SU-DHL-6 (cell line): ENCODE results near the gene COL4A2.

Experiments used
- H2AFZ ChIP-seq: fragments of 200-600 bp; sonication (generic); 2 replicates; pipeline ENCODE4 v1.6.1; 2014; ENCODE audit warnings: low read depth, mild to moderate bottlenecking, moderate library complexity, mixed read lengths, antibody characterized with exemption, low read length; ENCODE audit not compliant: severe bottlenecking
- H3F3A ChIP-seq: fragments of 200-600 bp; shearing (Covaris generic); 2 replicates; pipeline ENCODE4 v1.6.0; 2016; ENCODE audit warnings: antibody characterized with exemption, mild to moderate bottlenecking; ENCODE audit not compliant: insufficient read depth
- H3K27ac ChIP-seq: fragments of 200-600 bp; sonication (generic); 2 replicates; pipeline ENCODE4 v1.5.1; 2016; ENCODE audit warnings: low read depth, mild to moderate bottlenecking, low read length, moderate library complexity, mixed read lengths
- H3K27me3 ChIP-seq: fragments of 200-600 bp; sonication (generic), shearing (Covaris generic); 2 replicates; pipeline ENCODE4 v1.6.0; 2014; ENCODE audit warnings: mild to moderate bottlenecking, low read length
- H3K36me3 ChIP-seq: fragments of 200-600 bp; sonication (generic); 2 replicates; pipeline ENCODE4 v1.6.1; 2014; ENCODE audit warnings: mild to moderate bottlenecking, low read length, mixed read lengths
- H3K4me2 ChIP-seq: fragments of 300-600, 200-600 bp; shearing (Covaris generic), sonication (generic); 2 replicates; pipeline ENCODE4 v1.6.0; 2014; ENCODE audit warnings: low read length, low read depth, mild to moderate bottlenecking; ENCODE audit not compliant: poor library complexity, severe bottlenecking
- H3K4me3 ChIP-seq: fragments of 200-600 bp; sonication (generic); 2 replicates; pipeline ENCODE4 v1.5.1; 2014; ENCODE audit warnings: antibody characterized with exemption, low read length, mild to moderate bottlenecking, mixed read lengths; ENCODE audit not compliant: insufficient read depth, poor library complexity, severe bottlenecking
- H3K79me2 ChIP-seq: fragments of 200-600 bp; sonication (generic); 2 replicates; pipeline ENCODE4 v1.6.1; 2014; ENCODE audit warnings: mild to moderate bottlenecking, low read length, moderate library complexity; ENCODE audit not compliant: insufficient read depth
- H3K9ac ChIP-seq: fragments of 200-600 bp; sonication (generic); 2 replicates; pipeline ENCODE4 v1.7.0; 2014; ENCODE audit warnings: mild to moderate bottlenecking, low read length
- H3K9me2 ChIP-seq: fragments of 200-600 bp; sonication (generic); replicated peaks from 2 replicates; pipeline ENCODE4 v1.6.1; 2014; ENCODE audit warnings: low read length; ENCODE audit not compliant: insufficient read depth
- H3K9me3 ChIP-seq: fragments of 200-600 bp; sonication (generic); 2 replicates; pipeline ENCODE4 v1.6.1; 2014; ENCODE audit warnings: low read length, mixed read lengths; ENCODE audit not compliant: insufficient read depth
- H4K20me1 ChIP-seq: fragments of 200-600 bp; sonication (generic); 2 replicates; pipeline ENCODE4 v1.6.1; 2014; ENCODE audit warnings: low read depth, mild to moderate bottlenecking, antibody characterized with exemption, low read length, moderate library complexity, mixed read lengths
- CTCF ChIP-seq: fragments of 200-600 bp; sonication (generic); IDR thresholded peaks from one replicate; pipeline ENCODE4 v1.5.1; 2017; ENCODE audit warnings: antibody characterized with exemption, mild to moderate bottlenecking, low read length, moderate library complexity; ENCODE audit not compliant: insufficient read depth, poor library complexity, severe bottlenecking
- EZH2phosphoT487 ChIP-seq: fragments of 200-600 bp; sonication (generic), shearing (Covaris generic); conservative IDR thresholded peaks from 2 replicates; pipeline ENCODE4 v1.6.1; 2018; ENCODE audit warnings: mild to moderate bottlenecking, antibody characterized with exemption, low read length, moderate library complexity, mixed read lengths

Gene COL4A2

DNA sequence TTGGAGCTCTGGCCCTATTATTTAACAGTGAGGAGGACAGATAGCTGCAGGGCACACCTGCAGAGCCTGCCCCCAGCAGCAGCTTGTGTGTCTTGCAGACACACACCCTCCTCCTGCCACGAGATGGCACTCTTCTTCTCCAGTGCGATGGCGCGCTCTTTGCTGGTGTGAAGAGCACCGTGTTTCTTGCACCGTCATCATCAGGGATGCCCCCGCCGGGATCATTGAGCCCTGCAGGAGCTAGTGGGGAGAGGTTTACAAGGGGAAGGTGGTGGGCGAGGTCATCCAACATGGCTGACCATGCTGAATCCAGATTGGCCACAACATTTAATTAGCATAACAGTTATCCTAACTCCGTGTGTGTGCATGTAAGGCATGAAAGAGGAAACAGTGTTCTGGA is 148.9 kb downstream of the COL4A2 start:
- Histone ChIP-seq H2AFZ (peak overlapping the region; percentile 31), H3K9me3 (no peaks in the 10 kb centered on the region), H3K4me3 (no peak overlapping the region), H3K9me2 (no peaks in the 10 kb centered on the region), H3K4me2 (peak overlapping the region; percentile 24), H3K79me2 (no peaks in the 10 kb centered on the region), H3F3A (no peaks in the 10 kb centered on the region), H3K9ac (no peak overlapping the region), H3K36me3 (no peaks in the 10 kb centered on the region), H4K20me1 (no peaks in the 10 kb centered on the region), H3K27me3 (no peaks in the 10 kb centered on the region), H3K27ac (no peak overlapping the region)
- TF ChIP-seq CTCF: peak; percentile 77
- TF ChIP-seq EZH2phosphoT487: no peak

- Histone ChIP-seq H3F3A (no peaks in the 10 kb centered on the region), H3K4me3 (no peak overlapping the region), H3K9ac (no peak overlapping the region), H2AFZ (no peak overlapping the region), H3K36me3 (no peaks in the 10 kb centered on the region), H3K9me2 (no peaks in the 10 kb centered on the region), H3K4me2 (no peak overlapping the region), H3K27me3 (no peaks in the 10 kb centered on the region), H3K79me2 (no peaks in the 10 kb centered on the region), H3K27ac (no peak overlapping the region), H3K9me3 (no peaks in the 10 kb centered on the region), H4K20me1 (no peaks in the 10 kb centered on the region)
- no peak for TF ChIP-seq CTCF
- TF ChIP-seq EZH2phosphoT487: no peak
These were observed 149.5 kb downstream of the COL4A2 start for GRCh38 chr13:110456550-110456949.

DNA sequence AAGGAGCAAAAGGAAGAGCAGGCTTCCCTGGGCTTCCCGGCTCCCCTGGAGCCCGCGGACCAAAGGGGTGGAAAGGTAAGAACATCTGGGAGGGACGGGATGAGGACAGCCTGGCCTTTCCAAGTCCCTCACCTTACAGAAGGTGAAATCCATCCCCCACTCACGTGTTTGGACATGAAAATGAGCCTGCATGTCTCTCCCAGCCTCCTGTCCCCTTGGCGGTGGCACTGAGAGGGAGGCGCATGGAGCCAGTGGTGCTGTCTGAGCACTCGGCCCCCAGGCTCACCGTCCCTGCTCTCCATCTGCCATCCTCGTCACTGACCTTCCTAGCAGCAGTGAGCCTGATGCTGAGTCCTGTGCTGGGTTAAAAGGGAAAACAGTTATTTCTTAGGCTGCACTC is 150.3 kb downstream of the COL4A2 start:
- Histone ChIP-seq H4K20me1 (no peaks in the 10 kb centered on the region), H3K4me3 (no peak overlapping the region), H3K27me3 (no peaks in the 10 kb centered on the region), H3K79me2 (no peaks in the 10 kb centered on the region), H3K9me3 (no peaks in the 10 kb centered on the region), H3K4me2 (no peak overlapping the region), H3K36me3 (no peaks in the 10 kb centered on the region), H3K27ac (no peak overlapping the region), H2AFZ (no peak overlapping the region), H3F3A (no peaks in the 10 kb centered on the region), H3K9ac (no peak overlapping the region), H3K9me2 (no peaks in the 10 kb centered on the region)
- no peak for TF ChIP-seq CTCF
- no peak for TF ChIP-seq EZH2phosphoT487
